CD14-positive monocyte (primary cell): ENCODE results near the gene FOXE1. TPM values are rescaled to one million over a fixed set of nuclear protein-coding genes. Genes with fewer than 3 reads are reported as not detected.

Experiments used
- DNase-seq, 3 donors: peaks; one replicate each; pipeline ENCODE4 v3.0.0-alpha.2; 2011 to 2022
- H2AFZ ChIP-seq: 2 replicates; pipeline ENCODE4 v1.6.0; 2012; ENCODE audit warnings: mild to moderate bottlenecking, low read depth, low read length, inconsistent platforms; ENCODE audit not compliant: insufficient read depth, poor library complexity, severe bottlenecking
- H3K27ac ChIP-seq, 2 donors: 1 replicate in 1 of 2; 2 replicates in 1 of 2; pipeline ENCODE4 v1.5.1; 2012 to 2013; ENCODE audit warnings: low read length in 2 of 2, control low read depth in 1 of 2, inconsistent platforms in 1 of 2, low read depth in 1 of 2, mild to moderate bottlenecking in 1 of 2
- H3K27me3 ChIP-seq, 2 donors: one replicate each; pipeline versions ENCODE4 v1.6.0 to v1.6.1; 2011 to 2013; ENCODE audit warnings: low read length in 2 of 2; ENCODE audit not compliant: control insufficient read depth in 2 of 2, insufficient read depth in 2 of 2
- H3K36me3 ChIP-seq, 2 donors: replicated peaks in 1 of 2; 1 replicate in 1 of 2; 2 replicates in 1 of 2; pipeline versions ENCODE4 v1.5.1 to v1.6.1; 2012 to 2013; ENCODE audit warnings: low read length in 2 of 2, control low read depth in 1 of 2, inconsistent platforms in 1 of 2, mild to moderate bottlenecking in 1 of 2; ENCODE audit not compliant: insufficient read depth in 2 of 2, control insufficient read depth in 1 of 2
- H3K4me1 ChIP-seq, 2 donors: 1 replicate in 1 of 2; 2 replicates in 1 of 2; pipeline versions ENCODE4 v1.5.1 to v1.6.1; 2012 to 2013; ENCODE audit warnings: low read length in 2 of 2, control low read depth in 1 of 2, inconsistent platforms in 1 of 2, mild to moderate bottlenecking in 1 of 2, moderate library complexity in 1 of 2; ENCODE audit not compliant: insufficient read depth in 2 of 2, control insufficient read depth in 1 of 2
- H3K4me2 ChIP-seq: replicated peaks from 2 replicates; pipeline ENCODE3; 2012; ENCODE audit warnings: low read length, moderate library complexity, mild to moderate bottlenecking; ENCODE audit not compliant: poor library complexity, severe bottlenecking; ENCODE audit errors: extremely low read depth
- H3K4me3 ChIP-seq, 3 experiments: fragments of 200-600 bp in 1 of 3; sonication (generic) in 1 of 3; replicated peaks in 1 of 3; 1 replicate in 2 of 3; 2 replicates in 1 of 3; pipeline ENCODE4 v1.5.1; 2011 to 2013; ENCODE audit warnings: low read length in 3 of 3, mild to moderate bottlenecking in 3 of 3, control low read depth in 2 of 3, low read depth in 2 of 3, inconsistent platforms in 1 of 3, moderate library complexity in 1 of 3
- H3K79me2 ChIP-seq: 2 replicates; pipeline ENCODE4 v1.6.0; 2012; ENCODE audit warnings: mild to moderate bottlenecking, control low read depth, inconsistent platforms, low read length, moderate library complexity; ENCODE audit not compliant: insufficient read depth
- H3K9ac ChIP-seq: 2 replicates; pipeline ENCODE4 v1.6.0; 2017; ENCODE audit warnings: low read length, mild to moderate bottlenecking; ENCODE audit not compliant: insufficient read depth, poor library complexity, severe bottlenecking
- H3K9me3 ChIP-seq, 2 donors: replicated peaks in 1 of 2; 1 replicate in 1 of 2; 2 replicates in 1 of 2; pipeline versions ENCODE4 v1.5.1 to v1.6.1; 2012 to 2013; ENCODE audit warnings: low read length in 2 of 2, control low read depth in 1 of 2; ENCODE audit not compliant: control insufficient read depth in 1 of 2, insufficient read depth in 1 of 2
- H4K20me1 ChIP-seq: 2 replicates; pipeline ENCODE4 v1.6.0; 2012; ENCODE audit warnings: mild to moderate bottlenecking, low read length, control low read depth, moderate library complexity; ENCODE audit not compliant: insufficient read depth
- H3K27ac Mint-ChIP-seq, 7 donors: one replicate each; pipeline ENCODE4 v1.8.0; 2020; ENCODE audit warnings: mild to moderate bottlenecking in 7 of 7, mixed read lengths in 7 of 7, moderate library complexity in 6 of 7, inconsistent platforms in 2 of 7
- H3K27me3 Mint-ChIP-seq, 3 donors: one replicate each; pipeline ENCODE4 v1.8.0; 2021 to 2022; ENCODE audit warnings: low read depth in 3 of 3, mild to moderate bottlenecking in 3 of 3, mixed read lengths in 3 of 3, moderate library complexity in 3 of 3, inconsistent platforms in 1 of 3
- H3K36me3 Mint-ChIP-seq, 2 donors: one replicate each; pipeline ENCODE4 v1.8.0; 2020; ENCODE audit warnings: mixed read lengths in 2 of 2, inconsistent platforms in 1 of 2, mild to moderate bottlenecking in 1 of 2
- H3K4me1 Mint-ChIP-seq: one replicate; pipeline ENCODE4 v1.8.0; 2020; ENCODE audit warnings: mild to moderate bottlenecking, mixed read lengths
- H3K4me3 Mint-ChIP-seq, 2 donors: one replicate each; pipeline ENCODE4 v1.8.0; 2020; ENCODE audit warnings: mild to moderate bottlenecking in 2 of 2, mixed read lengths in 2 of 2, moderate library complexity in 1 of 2
- H3K9me3 Mint-ChIP-seq, 7 donors: one replicate each; pipeline ENCODE4 v1.8.0; 2020 to 2022; ENCODE audit warnings: mixed read lengths in 7 of 7, mild to moderate bottlenecking in 6 of 7, moderate library complexity in 6 of 7, inconsistent platforms in 2 of 7
- CTCF ChIP-seq: fragments of 200-600 bp; IDR thresholded peaks from one replicate; pipeline ENCODE4 v1.8.0; 2022; ENCODE audit warnings: antibody characterized with exemption, mild to moderate bottlenecking
- WGBS: methylation state at CpG from one replicate; pipeline ENCODE4 v1.1.5; 2013; ENCODE audit warnings: missing lambda C conversion rate; ENCODE audit not compliant: insufficient coverage; 5-methylcytosine and 5-hydroxymethylcytosine counted together
- intact Hi-C, 2 donors: fragments of 100-400 bp; cut with micrococcal nuclease; formaldehyde crosslinking; loops; one replicate each; pipeline versions ENCODE4 v1.15.0 to v1.15.1; 2023
- polyA plus RNA-seq, 3 donors: library from polyadenylated mRNA; depleted of rRNA in 1 of 3; unstranded in 2 of 3; stranded (reverse) in 1 of 3; fragments of 300-500 nt in 2 of 3; fragments of >200 nt in 1 of 3; fragmentation: Illumina TruSeq in 2 of 3; gene quantifications; 1 replicate in 2 of 3; 2 replicates in 1 of 3; pipeline ENCODE4 v1.2.3, GENCODE V29; 2012 to 2021

FOXE1 gene
- polyA plus RNA-seq, 3 donors: 0.01 TPM; not detected in 2

- Histone ChIP-seq H3K4me2 (no peak overlapping the region), H3K4me1 (peaks cover 14 to 23% of the 10 kb centered on the region in 2 donors), H3K36me3 (no peaks in the 10 kb centered on the region), H3K4me3 (no peak overlapping the region), H4K20me1 (no peaks in the 10 kb centered on the region), H3K27ac (no peak overlapping the region), H3K27me3 (peaks cover 79 to 88% of the 10 kb centered on the region in 2 donors), H3K9me3 (peaks cover 11 to 46% of the 10 kb centered on the region in 2 donors), H2AFZ (no peak overlapping the region), H3K9ac (no peak overlapping the region), H3K79me2 (no peaks in the 10 kb centered on the region)
- Mint-ChIP-seq H3K9me3 (peaks cover 0 to 50% (median 18%) of the 10 kb centered on the region in 7 donors), H3K4me1 (peaks cover 18% of the 10 kb centered on the region), H3K27ac (peak overlapping the region in 1 of 7 donors; percentile 42), H3K36me3 (peaks cover 7 to 12% of the 10 kb centered on the region in 2 donors), H3K4me3 (peak overlapping the region in 1 of 2 donors; percentile 70), H3K27me3 (peaks cover 86 to 95% (median 90%) of the 10 kb centered on the region in 3 donors)
- WGBS: 5% methylated on average over 53 of the region's 54 CpGs
- DNase-seq: peak in 2 of 3 donors; percentile 22 to 27
- no peak for TF ChIP-seq CTCF
- intact Hi-C loops: no loop called here
These were observed 4.8 kb downstream of the FOXE1 start for GRCh38 chr9:97857606-97858392.

- Histone ChIP-seq H3K27me3 (peaks cover 81 to 90% of the 10 kb centered on the region in 2 donors), H3K36me3 (no peaks in the 10 kb centered on the region), H3K79me2 (no peaks in the 10 kb centered on the region), H3K4me2 (no peak overlapping the region), H3K27ac (no peak overlapping the region), H4K20me1 (no peaks in the 10 kb centered on the region), H3K4me1 (peaks cover 11 to 17% of the 10 kb centered on the region in 2 donors), H3K4me3 (no peak overlapping the region), H3K9ac (no peak overlapping the region), H3K9me3 (peaks cover 11 to 46% of the 10 kb centered on the region in 2 donors), H2AFZ (no peak overlapping the region)
- Mint-ChIP-seq H3K4me3 (peak overlapping the region in 1 of 2 donors; percentile 70), H3K36me3 (peaks cover 7 to 12% of the 10 kb centered on the region in 2 donors), H3K9me3 (peaks cover 0 to 50% (median 15%) of the 10 kb centered on the region in 7 donors), H3K27me3 (peaks cover 88 to 95% (median 92%) of the 10 kb centered on the region in 3 donors), H3K27ac (no peak overlapping the region), H3K4me1 (peaks cover 16% of the 10 kb centered on the region)
- DNase-seq: no peak
- WGBS: 0% methylated on average over 6 of the region's 6 CpGs
- TF ChIP-seq CTCF: no peak
- intact Hi-C loops: no loop called here
These were observed 5.3 kb downstream of the FOXE1 start for GRCh38 chr9:97858393-97858713.
